Measurements from ENCODE around the gene INPP5A.

INPP5A gene

DNA sequence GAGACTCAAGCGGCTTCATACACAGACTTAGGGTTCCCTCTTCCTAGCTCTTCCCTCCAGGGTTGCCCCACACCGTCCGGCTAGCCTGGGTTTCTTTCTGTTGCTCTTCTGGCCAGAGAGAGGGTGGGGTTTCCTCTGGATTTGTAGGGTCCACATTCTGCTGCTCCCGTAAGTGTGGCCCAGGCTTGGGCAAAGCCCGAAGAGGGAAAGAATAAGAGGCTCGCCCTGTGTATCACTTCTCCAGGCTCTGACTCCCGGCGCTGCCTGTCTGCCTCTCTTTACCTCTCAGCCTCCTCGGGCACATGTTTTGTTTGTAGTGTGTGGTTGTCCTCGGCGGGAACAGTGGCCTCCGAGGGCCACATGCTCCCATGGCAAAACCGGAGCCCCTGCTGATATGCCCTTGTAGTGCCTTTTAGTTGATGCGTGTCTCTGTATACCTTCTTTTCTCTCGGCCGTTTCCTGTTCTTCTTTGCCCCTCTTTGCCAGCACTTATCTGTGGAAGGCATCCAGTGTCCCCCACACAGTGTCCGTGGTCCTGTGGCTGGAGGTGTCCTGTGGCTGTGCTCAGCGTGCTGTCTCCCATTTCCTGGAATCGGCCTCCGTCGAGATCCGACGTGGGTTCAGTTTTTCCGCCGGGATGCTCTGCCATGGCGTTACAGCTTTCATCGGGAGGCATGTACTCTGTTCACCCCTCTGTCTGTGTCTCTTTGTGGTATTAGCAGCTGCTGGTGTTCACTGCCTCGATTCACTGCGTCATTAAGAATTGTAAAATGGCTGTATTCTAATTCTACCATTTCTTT lies 102.9 kb downstream of the INPP5A start:
- H3K9me3 ChIP-seq (ENCODE audit: insufficient read depth, low read depth, low read length), result no peaks in the 10 kb centered on the region
- H3K79me2 ChIP-seq (ENCODE audit: insufficient read depth, low read length), result peaks cover 80% of the 10 kb centered on the region
- H3K36me3 ChIP-seq (ENCODE audit: insufficient read depth, low read length), result no peaks in the 10 kb centered on the region; the same call in 1 of the 2 replicates
- H3K4me3 ChIP-seq (ENCODE audit: low read length, poor library complexity, severe bottlenecking), result no peak overlapping the region
- TF ChIP-seq, protein P1, sequence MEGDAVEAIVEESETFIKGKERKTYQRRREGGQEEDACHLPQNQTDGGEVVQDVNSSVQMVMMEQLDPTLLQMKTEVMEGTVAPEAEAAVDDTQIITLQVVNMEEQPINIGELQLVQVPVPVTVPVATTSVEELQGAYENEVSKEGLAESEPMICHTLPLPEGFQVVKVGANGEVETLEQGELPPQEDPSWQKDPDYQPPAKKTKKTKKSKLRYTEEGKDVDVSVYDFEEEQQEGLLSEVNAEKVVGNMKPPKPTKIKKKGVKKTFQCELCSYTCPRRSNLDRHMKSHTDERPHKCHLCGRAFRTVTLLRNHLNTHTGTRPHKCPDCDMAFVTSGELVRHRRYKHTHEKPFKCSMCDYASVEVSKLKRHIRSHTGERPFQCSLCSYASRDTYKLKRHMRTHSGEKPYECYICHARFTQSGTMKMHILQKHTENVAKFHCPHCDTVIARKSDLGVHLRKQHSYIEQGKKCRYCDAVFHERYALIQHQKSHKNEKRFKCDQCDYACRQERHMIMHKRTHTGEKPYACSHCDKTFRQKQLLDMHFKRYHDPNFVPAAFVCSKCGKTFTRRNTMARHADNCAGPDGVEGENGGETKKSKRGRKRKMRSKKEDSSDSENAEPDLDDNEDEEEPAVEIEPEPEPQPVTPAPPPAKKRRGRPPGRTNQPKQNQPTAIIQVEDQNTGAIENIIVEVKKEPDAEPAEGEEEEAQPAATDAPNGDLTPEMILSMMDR (conservative IDR thresholded peaks at IDR 0.05; ENCODE audit: low read length), result no peak
- no peak for TF ChIP-seq EZH2phosphoT487 (IDR thresholded peaks at IDR 0.05; ENCODE audit: borderline replicate concordance)
- H3F3A ChIP-seq (ENCODE audit: low read depth), result no peaks in the 10 kb centered on the region
- peaks cover 4% of the 10 kb centered on the region for H4K20me1 ChIP-seq (ENCODE audit: insufficient read depth, low read length, poor library complexity, severe bottlenecking)
- no peaks in the 10 kb centered on the region for H3K27me3 ChIP-seq (ENCODE audit: insufficient read depth, low read length, poor library complexity, severe bottlenecking)
- no peak overlapping the region for H2AFZ ChIP-seq (ENCODE audit: low read length)
- H3K9me2 ChIP-seq (replicated peaks; ENCODE audit: low read depth, low read length), result no peaks in the 10 kb centered on the region
- H3K9ac ChIP-seq (ENCODE audit: low read depth, low read length, poor library complexity, severe bottlenecking), result no peak overlapping the region
- peaks cover 13% of the 10 kb centered on the region for H3K4me1 ChIP-seq (ENCODE audit: insufficient read depth, low read length, poor library complexity, severe bottlenecking)
- no peak overlapping the region for H3K4me2 ChIP-seq (ENCODE audit: low read depth, low read length, poor library complexity, severe bottlenecking)

DNA sequence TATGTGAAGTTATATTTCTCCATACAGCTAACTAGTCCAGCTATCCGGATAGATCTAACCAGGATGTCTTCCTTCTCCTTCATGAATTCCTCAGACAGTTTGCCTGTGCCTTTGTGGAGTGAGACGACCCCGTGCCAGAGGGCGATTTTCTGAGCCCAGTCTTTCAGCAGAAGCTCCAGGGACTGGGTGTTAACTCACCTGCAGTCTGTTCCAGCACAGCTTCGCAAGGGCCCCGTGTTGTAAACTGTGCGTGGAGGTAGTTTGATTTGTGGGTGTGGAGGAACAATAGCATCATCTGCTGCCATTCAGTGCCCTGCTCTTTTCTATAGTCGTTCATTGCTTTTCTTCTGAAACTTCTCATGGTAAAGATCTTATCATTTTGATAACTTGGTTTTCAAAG lies 103.8 kb downstream of the INPP5A start:
- Histone ChIP-seq H3K4me3 (ENCODE audit: low read length, poor library complexity, severe bottlenecking) (no peak overlapping the region), H3K9me2 (replicated peaks; ENCODE audit: low read depth, low read length) (no peaks in the 10 kb centered on the region), H3K4me2 (ENCODE audit: low read depth, low read length, poor library complexity, severe bottlenecking) (no peak overlapping the region), H3K79me2 (ENCODE audit: insufficient read depth, low read length) (peaks cover 76% of the 10 kb centered on the region), H3K36me3 (ENCODE audit: insufficient read depth, low read length) (no peaks in the 10 kb centered on the region; the same call in 1 of the 2 replicates), H4K20me1 (ENCODE audit: insufficient read depth, low read length, poor library complexity, severe bottlenecking) (peaks cover 4% of the 10 kb centered on the region), H3K9ac (ENCODE audit: low read depth, low read length, poor library complexity, severe bottlenecking) (no peak overlapping the region), H3K4me1 (ENCODE audit: insufficient read depth, low read length, poor library complexity, severe bottlenecking) (peaks cover 9% of the 10 kb centered on the region), H2AFZ (ENCODE audit: low read length) (no peak overlapping the region), H3K27me3 (ENCODE audit: insufficient read depth, low read length, poor library complexity, severe bottlenecking) (no peaks in the 10 kb centered on the region), H3F3A (ENCODE audit: low read depth) (no peaks in the 10 kb centered on the region), H3K9me3 (ENCODE audit: insufficient read depth, low read depth, low read length) (no peaks in the 10 kb centered on the region)
- no peak for TF ChIP-seq EZH2phosphoT487 (IDR thresholded peaks at IDR 0.05; ENCODE audit: borderline replicate concordance)
- TF ChIP-seq, protein P1 (conservative IDR thresholded peaks at IDR 0.05; ENCODE audit: low read length), result no peak

DNA sequence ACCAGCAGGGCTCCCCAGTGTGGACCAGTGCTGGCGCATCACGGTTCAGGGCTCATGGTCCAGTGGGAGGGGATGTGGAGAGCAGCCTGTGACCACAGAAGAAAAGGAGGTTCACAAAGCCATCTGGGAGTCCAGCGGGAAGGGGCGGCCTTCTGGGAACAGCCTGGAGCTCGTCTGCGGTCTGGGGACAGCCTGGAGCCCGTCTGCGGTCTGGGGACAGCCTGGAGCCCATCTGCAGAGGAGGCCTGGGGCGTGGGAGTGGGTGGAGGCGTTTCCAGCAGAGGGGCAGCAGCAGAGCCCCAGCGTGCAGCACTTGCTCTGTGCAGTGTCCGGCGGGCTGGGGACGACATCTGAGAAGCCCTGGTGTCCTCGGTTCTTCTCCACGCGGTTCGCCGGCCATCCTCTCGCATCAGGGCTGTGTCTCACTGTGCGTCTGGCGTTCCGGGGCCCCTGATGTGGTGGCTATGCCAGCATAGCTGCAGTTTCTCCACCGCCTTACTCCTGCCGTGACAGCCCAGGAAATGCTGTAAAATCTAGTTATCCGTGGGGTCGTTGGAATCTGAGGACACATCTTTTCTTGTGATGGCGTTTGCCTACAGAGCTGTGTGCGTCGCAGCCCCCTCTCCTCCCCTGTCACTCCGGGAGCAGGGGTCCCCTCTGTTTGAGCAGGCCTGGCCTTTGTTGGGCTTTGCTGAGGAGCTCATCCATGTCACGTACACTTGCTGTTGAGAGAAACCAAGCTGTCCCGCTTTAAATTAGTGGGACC lies 104.6 kb downstream of the INPP5A start:
- Histone ChIP-seq H3F3A (ENCODE audit: low read depth) (no peaks in the 10 kb centered on the region), H3K79me2 (ENCODE audit: insufficient read depth, low read length) (peaks cover 71% of the 10 kb centered on the region), H3K36me3 (ENCODE audit: insufficient read depth, low read length) (no peaks in the 10 kb centered on the region; the same call in 1 of the 2 replicates), H2AFZ (ENCODE audit: low read length) (no peak overlapping the region), H3K4me1 (ENCODE audit: insufficient read depth, low read length, poor library complexity, severe bottlenecking) (peaks cover 6% of the 10 kb centered on the region), H3K4me3 (ENCODE audit: low read length, poor library complexity, severe bottlenecking) (no peak overlapping the region), H3K9me2 (replicated peaks; ENCODE audit: low read depth, low read length) (no peaks in the 10 kb centered on the region), H4K20me1 (ENCODE audit: insufficient read depth, low read length, poor library complexity, severe bottlenecking) (peaks cover 4% of the 10 kb centered on the region), H3K4me2 (ENCODE audit: low read depth, low read length, poor library complexity, severe bottlenecking) (no peak overlapping the region), H3K27me3 (ENCODE audit: insufficient read depth, low read length, poor library complexity, severe bottlenecking) (no peaks in the 10 kb centered on the region), H3K9me3 (ENCODE audit: insufficient read depth, low read depth, low read length) (no peaks in the 10 kb centered on the region), H3K9ac (ENCODE audit: low read depth, low read length, poor library complexity, severe bottlenecking) (no peak overlapping the region)
- TF ChIP-seq, protein P1 (conservative IDR thresholded peaks at IDR 0.05; ENCODE audit: low read length), result no peak
- no peak for TF ChIP-seq EZH2phosphoT487 (IDR thresholded peaks at IDR 0.05; ENCODE audit: borderline replicate concordance)

All from Loucy (cell line).